OCI-M1 (cell line): ENCODE data around the gene CACNG8.

Experiments used
- DNase-seq: peaks from one replicate; lab custom pipeline; 2025; lab: John Stamatoyannopoulos, UW

CACNG8 gene

DNA sequence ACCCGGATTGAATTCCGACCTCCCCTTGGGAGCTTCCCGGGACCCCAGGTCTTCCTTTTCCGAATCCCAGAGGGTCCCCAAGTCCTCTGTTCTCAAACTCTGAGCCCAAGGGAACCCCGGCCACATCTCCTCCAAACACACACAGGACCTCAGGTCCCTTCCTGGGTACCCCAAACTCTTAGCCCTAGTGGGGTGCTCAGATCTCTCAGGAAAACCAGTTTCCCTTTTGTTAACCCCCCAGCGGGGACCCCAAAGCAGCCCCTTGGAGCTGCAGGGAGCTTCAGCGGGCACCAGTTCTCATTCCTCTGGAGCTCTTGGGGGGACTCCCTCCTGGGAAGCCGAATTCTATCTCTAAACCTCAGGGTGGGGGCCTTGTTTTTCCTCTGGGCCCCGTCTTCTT is 29.5 kb downstream of the CACNG8 start:
- DNase-seq = no peak

DNA sequence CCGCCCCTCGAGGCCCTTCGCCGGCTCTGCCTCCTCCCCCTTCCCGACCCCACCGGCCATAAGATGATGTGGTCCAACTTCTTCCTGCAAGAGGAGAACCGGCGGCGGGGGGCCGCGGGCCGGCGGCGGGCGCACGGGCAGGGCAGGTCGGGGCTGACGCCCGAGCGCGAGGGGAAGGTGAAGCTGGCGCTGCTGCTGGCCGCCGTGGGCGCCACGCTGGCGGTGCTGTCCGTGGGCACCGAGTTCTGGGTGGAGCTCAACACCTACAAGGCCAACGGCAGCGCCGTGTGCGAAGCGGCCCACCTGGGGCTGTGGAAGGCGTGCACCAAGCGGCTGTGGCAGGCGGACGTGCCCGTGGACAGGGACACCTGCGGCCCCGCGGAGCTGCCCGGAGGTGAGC is 30.1 kb downstream of the CACNG8 start:
- no peak for DNase-seq

DNA sequence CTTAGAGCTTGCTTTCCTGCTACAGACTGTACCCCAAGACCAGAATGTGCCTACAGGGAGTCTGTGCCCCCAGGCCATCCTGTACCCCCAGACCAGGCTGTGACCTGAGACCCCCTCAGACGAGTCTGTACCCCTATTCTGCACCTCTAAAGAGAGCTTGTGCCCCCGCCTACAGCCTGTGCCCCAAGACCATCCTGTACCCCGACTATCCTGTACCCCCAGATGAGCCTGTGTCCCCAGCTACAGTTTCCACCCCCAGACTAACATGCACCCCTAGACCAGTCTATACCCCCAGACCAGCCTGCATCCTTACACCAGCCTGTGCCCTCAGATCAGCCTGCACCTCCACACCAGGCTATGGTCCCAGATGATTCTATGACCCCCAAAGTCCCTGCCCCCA is 30.7 kb downstream of the CACNG8 start:
- no peak for DNase-seq

DNA sequence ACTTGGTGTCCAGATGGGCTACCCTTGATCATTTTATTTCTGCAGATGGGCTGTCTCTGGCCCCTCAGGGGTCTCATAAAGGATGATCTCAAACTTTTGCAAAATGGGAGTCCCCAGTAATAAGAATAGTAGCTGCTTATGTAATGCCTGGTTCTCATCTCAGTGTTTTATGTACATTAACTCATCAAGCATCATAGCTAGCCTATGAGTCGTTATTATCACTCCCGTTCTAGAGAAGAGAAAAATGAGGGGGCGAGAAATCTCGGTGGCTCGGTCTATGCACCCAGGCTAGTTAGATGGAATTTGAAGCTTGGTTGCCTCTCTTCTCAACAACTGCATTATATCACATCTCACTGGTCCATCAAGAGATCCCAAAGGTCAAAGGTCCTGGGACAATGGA is 32.1 kb downstream of the CACNG8 start:
- no peak for DNase-seq

DNA sequence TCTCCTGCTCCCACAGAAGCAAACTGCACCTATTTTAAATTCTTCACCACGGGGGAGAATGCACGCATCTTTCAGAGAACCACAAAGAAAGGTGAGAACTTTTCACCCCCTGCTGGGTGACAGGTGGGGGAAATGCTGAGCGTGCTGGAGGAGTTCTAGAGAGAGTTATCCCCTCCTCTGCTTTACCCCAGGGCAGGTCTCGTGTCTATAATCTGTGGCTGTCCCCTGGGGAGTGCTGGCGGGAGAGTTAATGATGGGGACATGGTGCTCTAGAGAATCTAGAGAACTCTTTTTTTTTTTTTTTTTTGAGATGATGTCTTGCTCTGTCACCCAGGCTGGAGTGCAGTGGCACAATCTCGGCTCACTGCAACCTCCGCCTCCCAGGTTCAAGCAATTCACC is 35.5 kb downstream of the CACNG8 start:
- DNase-seq = no peak

DNA sequence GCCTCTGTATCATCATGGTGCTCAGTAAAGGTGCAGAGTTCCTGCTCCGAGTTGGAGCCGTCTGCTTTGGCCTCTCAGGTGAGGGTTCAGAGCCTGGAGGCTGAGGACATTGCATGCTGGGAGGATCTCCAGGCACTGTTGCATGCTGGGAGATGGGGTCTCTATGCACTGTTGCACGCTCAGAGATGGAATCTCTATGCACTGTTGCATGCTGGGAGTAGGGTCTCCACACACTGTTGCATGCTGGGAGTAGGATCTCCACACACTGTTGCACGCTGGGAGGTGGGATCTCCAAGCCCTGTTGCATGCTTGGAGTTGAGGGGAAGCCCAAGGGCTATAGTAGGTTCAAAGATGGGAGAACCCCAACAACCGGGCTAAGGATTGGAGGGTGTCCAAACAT is 37.0 kb downstream of the CACNG8 start:
- DNase-seq = no peak

DNA sequence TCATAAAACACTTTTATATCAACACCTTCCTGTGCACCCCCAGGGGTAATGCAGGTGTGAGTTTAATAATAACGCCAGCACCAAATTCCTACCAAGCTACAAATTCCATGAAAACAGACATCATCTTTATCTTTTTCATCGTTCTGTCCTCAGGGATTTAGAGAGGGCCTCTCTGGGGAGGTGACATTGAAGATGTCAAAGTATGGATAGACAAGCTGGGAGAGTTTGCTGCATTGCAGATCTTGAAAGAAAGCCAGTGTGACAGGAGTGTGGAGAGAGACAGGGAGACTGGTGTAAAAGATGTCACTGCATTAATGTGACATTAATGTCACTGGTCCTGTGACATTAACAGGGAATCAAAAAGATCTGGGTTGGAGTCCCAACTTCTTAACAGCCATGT is 38.8 kb downstream of the CACNG8 start:
- DNase-seq = no peak

DNA sequence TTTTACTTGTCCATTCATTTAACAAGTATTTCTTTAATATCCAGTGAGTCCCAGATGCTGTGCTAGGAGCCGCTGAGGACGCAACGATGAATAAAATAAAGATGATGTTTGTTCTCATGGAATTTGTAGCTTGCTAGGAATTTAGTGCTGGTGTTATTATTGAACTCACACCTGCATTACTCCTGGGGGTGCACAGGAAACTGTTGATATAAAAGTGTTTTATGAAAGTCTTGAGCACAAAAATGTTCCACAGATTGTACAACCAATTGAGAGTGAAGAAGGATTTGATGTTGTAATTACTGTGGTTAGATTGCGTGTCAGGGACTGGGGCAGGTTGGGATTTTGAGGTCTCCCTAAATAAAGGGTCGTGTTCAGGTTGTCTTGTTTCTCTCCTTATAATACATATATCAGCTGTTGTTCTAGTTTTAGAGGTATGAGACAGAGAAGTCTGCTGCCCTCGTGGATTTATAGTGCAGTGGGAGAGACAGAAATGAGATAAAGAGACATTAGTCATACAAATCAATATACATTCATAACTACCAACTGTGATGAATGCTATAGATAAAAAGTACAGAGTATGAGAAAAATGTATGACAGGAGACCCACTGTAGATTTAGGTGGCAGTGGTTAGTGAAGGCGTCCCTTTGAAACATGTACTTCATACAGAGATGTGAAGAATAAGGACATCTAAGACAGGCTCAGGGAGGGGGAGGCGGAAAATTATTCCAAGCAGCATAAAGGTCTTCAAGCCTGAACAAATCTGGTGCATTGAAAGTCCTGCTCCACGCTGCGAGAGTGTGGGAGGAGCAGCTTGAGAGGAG is 40.0 kb downstream of the CACNG8 start:
- no peak for DNase-seq

DNA sequence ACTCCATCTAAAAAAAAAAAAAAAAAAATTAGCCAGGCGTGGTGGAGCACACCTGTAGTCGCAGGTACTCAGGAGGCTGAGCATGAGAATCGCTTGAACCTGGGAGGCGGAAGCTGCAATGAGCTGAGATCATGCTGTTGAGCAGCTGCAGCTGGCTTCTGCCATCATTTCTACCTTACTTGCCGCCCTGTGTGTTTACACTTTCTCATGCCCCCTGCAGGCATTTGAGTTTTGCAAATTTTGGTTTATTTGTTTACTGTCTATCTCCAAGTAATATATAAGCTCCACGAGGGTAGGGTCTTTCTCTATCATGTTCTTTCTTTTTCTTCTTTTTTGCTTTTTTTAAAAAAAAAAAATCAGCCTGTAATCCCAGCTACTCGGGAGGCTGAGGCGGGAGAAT is 46.7 kb downstream of the CACNG8 start:
- no peak for DNase-seq

DNA sequence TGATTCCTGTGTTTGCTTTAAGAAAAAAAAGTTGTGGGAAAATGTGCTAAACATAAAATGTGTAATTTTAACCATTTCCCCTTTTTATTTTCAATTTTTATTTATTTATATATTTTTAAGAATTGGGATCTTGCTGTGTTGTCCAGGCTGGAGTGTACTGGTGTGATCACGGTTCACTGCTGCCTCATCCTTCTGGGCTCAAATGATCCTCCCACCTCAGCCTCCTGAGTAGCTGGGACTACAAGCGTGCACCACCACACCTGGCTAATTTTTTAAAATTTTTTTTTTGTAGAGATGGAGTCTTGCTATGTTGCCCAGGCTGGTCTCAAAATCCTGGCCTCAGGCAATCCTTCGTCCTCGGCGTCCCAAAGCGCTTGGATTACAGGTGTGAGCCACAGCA is 47.7 kb downstream of the CACNG8 start:
- DNase-seq = no peak

DNA sequence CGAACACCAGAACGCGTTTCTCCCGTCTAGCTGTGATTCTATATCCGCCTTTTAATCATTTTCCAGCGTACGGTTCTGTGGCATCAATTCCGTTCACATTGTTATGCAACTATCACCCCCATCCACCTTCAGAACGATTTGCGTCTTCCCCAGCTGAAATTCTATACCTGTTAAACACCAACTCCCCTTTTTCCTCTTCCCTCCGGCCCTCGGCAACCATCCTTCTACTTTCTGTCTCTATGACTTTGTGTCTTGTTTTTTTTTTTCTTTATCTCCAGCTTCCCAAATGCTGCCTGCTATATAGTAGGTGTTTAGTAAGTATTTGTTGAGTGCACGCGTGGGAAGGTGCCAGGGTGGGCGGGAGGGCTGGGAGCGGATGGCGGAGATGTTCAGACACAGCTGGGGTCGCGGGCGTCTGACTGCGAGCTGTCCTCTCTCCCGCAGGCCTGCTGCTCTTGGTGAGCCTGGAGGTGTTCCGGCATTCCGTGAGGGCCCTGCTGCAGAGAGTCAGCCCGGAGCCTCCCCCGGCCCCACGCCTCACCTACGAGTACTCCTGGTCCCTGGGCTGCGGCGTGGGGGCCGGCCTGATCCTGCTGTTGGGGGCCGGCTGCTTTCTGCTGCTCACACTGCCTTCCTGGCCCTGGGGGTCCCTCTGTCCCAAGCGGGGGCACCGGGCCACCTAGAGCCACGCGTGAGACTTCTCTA is 48.9 kb downstream of the CACNG8 start:
- no peak for DNase-seq

DNA sequence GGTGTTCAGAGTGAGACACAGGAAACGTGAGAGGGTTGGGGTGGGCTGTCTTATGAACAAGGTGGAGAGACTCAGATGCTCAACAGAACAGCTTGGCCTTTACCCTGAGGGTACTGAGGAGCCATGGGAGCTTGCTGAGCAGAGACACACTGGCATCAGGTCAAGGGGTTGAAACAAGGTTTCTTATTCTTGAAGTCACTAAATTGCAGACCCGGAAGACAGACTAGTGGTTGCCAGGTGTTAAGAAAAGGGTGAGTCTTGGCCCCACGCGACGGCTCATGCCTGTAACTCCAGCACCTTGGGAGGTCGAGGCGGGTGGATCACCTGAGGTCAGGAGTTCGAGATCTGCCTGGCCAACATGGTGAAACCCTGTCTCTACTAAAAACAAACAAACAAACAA is 51.1 kb downstream of the CACNG8 start:
- DNase-seq = no peak

DNA sequence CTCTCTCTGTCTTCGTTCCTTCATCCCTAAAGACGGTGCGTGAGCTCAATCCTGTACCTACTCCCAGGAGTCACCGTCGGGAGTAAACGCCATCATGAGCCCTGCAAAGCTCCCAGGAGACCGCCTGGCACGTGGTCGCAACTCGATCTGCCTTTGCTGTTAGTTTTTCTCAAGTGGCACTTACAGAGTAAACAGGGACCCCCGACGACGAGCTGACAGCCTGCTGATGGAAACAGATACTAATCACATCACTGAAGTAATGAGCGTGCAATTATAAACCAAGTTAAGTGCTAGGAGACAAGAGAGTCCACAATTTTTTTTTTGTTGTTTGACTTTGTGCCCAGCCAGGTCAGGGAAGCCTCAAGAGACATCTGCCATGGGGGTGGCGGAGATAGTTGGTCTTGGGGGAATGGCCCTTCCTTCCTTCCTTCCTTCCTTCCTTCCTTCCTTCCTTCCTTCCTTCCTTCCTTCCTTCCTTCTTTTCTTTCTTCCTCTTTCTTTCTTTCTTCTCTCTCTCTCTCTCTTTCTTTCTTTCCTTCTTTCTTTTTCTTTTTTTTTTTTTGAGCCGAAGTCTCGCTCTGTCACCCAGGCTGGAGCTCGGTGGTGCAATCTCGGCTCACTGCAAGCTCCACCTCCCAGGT is 52.3 kb downstream of the CACNG8 start:
- no peak for DNase-seq

DNA sequence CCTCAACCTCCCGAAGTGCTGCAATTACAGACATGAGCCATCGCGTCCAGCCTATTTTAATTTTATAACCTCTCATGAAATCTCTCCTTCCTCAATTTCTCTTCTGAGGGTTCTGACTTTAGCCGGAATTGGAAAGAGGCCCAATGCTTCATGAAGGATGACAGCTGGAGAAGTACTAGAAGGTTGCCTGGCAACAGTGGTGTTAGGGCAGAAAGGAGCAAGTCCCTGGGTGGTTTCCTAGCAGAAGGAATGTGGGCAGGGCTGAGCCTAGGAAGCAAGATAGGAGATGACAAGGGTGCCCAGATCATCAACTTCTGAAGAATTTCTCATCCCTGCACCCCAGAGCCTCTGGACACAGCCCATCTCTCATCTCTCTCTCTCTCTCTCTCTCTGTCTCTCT is 54.5 kb downstream of the CACNG8 start:
- peak; percentile 23 for DNase-seq

DNA sequence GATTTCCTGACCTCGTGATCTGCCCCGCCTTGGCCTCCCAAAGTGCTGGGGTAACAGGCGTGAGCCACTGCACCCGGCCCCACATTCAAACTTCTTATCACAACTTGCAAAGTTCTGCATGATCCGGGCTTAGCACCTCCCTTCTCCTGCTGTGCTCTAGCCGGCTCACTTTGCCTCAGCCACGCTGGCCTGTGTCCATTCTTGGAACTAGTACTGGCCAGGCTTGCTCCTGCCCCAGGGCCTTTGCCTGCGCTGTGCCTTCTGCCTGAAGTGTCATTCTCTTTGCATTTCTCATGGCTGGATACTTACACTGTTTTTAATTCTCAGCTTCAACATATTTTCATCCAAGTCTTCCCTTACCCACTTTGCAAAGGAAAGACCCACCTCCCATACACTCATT is 58.6 kb downstream of the CACNG8 start:
- DNase-seq = no peak

DNA sequence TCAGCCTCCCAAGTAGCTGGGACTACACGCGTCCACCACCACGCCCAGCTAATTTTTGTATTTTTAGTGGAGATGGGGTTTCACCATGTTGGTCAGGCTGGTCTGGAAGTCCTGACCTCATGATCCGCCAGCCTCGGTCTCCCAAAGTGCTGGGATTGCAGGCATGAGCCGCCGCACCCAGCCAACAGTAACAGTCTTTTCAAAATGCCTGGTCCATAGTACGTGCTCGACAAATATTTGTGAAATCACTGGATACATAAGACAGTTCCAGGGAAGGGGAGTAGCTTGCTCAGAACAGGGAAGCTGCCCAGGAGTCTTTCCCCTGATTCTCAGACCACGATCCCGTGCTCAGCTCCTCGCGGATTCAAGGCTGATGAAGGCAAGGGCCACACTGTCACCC is 59.2 kb downstream of the CACNG8 start:
- no peak for DNase-seq

DNA sequence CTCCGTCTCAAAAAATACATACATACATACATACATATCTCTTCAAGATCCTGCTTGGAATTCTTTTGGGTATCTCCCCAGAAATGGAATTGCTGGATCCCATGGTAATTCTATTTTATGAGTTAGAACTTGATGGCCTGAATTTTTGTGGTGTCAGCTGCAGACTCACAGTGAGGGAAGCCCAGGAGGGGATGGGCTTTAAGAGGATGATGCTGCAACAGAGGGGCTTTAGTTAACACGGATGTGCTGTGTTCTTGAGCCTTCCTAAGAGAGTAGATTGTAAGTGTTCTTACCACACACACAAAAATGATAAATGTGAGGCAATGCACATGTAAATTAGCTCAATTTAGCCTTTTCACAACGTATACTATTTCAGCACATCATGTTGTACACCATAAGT is 60.5 kb downstream of the CACNG8 start:
- no peak for DNase-seq

DNA sequence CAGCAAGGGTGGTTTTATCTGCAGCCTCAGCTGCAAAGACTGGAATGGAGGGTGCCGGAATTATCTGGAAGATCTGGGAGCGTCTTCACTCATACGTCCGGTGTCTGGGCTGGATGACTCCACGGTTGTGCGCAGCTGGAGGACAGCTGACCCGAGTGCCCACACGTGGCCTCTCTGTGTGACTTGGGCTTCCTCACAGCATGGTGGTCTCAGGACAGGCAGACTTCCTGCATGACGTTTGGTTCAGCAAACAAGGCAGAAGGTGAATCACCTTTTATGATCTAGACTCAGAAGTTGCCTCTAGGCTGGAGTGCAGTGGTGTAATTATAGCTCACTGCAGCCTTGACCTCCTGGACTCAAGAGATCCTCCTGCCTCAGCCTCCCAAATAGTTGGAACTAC is 61.9 kb downstream of the CACNG8 start:
- no peak for DNase-seq

DNA sequence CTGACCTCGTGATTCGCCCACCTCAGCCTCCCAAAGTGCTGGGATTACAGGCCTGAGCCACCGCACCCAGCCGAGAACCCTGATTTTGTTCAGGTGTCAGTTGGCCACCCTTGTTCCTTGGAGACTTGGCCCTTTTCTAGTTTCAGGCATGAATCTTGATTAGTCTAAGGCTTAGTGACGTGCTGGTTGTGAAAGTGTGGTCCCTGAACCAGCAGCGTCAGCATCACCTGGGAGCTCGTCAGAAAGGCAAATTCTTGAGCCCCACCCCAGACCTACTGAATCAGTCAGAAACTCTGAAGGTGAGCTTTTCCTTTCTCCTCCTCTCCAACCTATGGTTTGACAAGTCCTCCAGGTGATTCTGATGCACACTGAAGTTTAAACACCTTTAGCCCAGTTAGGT is 63.9 kb downstream of the CACNG8 start:
- no peak for DNase-seq

DNA sequence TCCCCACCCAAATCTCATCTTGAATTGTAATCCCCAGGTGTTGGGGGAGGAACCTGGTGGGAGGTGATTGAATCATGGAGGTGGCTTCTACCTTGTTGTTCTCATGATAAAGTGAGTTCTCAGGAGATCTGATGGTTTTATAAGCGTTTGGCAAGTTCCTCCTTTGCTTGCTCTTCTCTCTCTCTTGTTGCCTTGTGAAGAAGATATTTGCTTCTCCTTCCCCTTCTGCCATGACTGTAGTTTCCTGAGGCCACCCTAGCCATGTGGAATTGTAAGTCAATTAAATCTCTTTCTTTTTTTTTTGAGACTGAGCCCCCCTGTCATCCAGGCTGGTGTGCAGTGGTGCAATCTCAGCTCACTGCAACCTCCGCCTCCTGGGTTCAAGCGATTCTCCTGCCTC is 66.6 kb downstream of the CACNG8 start:
- no peak for DNase-seq

DNA sequence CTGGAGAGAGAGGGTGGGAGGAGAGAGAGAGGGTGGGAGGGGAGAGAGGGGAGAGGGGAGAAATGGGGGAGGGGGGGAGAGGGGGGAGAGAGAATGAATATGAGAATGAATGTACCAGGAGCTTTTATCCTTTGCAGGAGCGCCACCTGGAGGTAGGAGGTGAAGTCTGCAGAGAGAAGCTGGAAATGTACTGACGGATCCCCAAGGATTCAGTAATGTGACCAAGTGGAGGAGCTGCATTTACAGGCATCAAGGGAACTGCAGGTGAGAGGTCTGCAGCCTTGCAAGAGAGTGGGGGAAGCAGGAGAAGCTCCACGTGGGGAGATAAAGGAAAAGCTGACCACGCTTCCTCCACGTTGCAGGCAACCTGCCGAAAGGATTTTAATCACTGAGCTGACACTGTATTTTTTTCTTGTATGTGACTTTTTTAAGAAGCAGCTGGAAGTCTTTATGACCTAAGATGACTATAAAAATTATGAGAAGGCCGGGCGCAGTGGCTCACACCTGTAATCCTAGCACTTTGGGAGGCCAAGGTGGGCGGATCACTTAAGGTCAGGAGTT is 67.3 kb downstream of the CACNG8 start:
- peak; percentile 82 for DNase-seq

DNA sequence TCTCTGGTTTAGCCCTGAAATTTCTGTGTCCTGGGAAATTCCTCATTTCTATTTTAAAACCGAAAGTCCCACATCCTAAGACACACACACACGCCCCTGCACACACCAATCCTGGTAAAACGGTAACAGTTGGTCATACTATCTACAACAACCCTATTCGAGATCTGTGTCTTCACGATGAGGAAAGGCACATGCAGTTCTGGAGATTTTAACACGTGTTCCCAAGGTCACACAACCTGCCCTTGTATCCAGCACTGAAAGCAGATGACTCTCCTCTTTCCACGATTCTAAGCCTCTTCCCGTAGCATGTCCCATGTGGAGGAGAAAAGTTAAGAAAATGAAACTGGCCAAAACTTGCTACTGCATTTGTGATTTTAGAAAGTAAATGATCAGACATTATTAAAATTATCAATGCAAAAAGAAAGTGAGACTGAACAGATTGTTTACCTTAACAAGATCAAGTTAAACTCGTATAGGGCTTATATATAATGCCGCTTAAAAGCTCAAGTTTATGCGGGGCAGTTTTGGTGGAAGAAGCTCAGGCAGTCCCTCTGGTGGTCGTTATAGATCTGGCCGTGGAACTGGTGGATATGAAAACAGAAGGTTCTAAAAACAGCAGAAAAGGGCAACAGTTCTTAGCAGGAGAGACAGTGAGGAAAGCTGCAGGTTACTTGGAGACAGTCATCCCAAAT is 68.3 kb downstream of the CACNG8 start:
- DNase-seq = peak; percentile 72
